NCI-H2081 (cell line): Measurements from ENCODE around the gene RPL35.

ENCODE experiments used
- DNase-seq, 2 experiments: peaks; one replicate each; lab custom pipeline; 2025; lab: John Stamatoyannopoulos, UW

RPL35 gene

DNA sequence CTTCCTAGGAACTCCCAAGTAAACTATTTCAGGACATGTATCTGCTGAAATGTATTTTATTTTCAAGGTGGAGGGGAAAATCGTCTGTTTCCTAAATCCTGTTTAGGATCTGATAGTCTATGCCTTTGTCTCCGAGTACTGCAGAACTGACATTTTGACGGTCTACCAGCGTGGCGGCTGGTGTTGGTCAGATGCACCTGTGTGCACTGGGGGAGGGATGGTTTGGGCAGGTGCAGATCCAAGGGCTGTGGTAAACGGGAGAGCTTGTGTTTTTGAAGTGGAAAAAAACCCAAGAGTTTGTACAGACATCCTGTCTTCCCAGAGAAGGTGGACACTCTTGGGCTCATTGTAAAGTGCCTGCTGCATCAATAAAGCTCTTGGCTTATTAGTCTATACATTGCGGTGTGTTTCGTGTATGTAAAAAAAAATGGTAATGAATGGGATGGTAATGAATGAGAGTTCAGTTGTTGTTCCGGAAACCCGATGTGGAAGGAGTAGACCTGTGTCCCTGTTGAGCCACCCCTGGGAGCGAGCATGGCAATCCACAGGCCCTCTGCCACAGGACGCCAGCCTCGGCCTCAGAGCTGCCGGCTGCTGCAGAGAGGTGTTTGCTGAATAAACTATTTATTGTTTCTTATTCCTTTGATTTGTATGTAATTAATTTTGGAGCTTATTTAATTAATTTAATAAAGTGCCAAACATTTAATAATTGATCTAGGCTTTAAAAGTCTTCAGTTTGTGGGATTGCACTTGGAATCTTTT lies 15.4 kb upstream of the RPL35 start:
- DNase-seq, result no peak

DNA sequence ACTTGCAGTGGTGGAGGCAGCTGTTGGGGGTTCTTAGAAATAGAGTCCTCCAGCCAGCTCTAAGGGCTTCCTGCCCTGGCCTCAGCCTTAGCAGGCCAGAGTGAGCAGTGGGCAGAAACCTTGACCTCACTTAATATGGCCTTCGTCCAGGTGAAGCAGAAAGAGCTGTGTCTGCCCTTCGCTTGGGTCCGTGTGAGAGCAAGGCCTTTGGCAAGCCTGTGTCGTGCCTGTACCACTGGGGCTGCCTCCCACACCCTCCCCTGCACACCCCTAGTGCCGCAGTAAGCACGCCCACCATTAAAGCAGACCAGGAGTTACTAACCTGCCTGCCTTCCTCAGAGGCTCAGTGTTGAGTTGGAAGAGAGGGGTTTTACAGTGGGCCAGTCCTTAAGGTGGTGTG lies 13.7 kb upstream of the RPL35 start:
- DNase-seq, result no peak

DNA sequence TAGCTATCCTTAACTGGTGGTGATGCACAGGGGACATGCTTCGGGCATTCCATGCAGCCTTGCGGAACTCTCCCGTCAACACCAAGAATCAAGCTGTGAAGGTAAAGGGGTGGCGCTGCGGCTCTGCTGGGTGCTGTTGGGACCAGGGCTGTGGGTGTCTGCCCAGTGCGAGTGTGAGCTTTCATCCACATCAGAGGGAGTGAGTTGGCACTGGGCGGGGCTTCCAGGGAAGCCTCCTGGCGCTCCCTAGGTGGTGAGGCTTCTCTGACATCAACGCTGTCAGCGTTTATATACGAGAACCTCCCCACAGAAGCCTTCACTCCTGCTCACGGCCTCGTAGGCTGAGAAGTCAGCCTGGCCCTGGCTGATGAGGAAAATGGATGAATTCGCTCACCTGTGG lies 11.9 kb upstream of the RPL35 start:
- no peak for DNase-seq

DNA sequence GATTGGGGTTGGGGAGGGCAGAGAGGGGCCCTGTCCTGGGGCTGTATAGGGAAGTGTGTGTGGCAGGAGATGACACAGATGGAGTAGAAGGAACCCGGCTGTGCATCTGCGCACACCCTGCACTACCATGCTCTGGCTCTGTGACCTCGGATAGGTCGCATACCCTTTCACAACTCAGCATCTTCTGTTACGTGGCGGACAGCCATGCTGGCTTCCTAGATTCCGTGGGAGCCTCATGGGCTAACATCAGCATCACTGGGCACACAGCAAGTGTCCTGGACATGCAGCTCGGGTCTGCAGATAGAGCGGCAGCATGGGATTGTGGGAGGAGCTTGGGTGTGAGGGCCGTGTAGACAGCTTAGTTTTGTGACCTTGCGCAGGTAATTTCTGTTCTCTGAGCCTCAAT lies 9.4 kb upstream of the RPL35 start:
- no peak for DNase-seq

DNA sequence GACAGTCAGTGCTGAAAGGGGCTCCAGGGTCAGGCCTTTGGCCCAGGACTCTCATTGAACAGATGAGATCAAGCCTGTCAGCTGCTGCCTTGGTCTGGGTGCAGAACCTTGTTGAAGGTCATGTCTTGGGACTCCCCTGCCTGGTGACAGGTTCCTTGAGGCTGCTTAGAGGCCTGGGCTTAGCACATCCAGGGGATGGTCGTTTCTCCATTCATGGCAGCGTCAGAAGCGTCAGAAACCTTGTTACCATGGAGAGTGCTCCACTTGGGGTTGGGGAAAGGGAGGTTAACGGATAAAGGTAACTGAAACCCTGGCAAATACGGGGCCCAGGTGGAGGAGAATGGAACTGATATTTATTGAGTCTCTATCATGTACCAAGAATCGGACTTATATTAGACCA lies 9.0 kb upstream of the RPL35 start:
- DNase-seq, result no peak

DNA sequence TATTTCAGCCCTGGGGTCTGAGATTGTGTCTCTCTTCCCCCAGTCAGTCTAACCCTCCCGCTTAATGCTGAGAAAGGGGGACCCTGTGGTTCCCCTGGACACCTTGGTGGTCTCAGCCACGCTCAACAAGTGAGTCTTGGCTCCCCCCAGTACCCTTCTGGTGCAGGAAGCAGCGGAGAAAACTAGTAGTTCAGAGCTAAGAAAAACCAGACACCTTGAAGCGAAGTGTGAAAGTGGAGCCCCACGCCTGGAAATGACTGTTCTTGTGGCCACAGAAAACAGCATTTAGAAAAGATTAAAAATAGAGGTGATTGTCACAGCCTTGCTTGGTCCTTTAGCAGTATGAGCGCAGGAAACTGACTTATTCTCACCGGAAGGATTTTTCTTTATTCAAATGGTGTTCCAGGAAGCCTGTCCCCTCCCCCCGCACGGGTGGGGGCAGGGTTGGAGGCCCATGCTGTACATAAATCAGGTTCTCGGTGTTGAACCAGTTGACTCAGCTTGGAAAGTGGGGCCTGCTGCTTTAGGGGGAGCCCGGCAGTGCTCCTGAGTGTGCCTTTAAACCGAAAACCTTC lies 8.3 kb upstream of the RPL35 start:
- peak in 1 of 2 experiments; percentile 28 for DNase-seq

DNA sequence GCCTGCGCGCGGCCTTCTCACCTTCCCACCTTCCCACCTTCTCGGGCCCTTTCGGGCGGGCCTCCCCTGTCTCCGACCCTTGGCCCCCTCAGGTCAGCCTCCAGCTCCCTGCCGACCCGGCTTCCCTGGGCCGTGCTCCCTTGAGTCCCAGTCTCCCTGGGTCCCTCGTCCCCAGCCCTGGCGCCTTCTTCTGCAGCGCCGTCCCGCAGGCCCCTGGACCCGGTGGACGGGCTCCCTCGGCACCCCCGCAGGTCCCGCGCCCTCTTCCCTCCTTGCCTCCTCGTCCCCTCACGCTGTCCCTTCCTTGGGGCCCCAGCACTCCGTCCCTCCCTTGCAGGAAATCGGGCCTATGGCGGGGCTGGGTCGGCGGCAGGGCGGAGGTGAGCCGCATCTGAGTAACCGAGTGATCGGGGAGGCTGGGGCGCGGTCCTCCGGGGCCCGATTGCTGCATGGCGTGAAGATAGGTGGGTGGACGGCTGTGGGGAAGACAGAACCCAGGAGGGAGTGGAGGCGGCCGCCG lies 7.8 kb upstream of the RPL35 start:
- DNase-seq, result peak in 1 of 2 experiments; percentile 13

DNA sequence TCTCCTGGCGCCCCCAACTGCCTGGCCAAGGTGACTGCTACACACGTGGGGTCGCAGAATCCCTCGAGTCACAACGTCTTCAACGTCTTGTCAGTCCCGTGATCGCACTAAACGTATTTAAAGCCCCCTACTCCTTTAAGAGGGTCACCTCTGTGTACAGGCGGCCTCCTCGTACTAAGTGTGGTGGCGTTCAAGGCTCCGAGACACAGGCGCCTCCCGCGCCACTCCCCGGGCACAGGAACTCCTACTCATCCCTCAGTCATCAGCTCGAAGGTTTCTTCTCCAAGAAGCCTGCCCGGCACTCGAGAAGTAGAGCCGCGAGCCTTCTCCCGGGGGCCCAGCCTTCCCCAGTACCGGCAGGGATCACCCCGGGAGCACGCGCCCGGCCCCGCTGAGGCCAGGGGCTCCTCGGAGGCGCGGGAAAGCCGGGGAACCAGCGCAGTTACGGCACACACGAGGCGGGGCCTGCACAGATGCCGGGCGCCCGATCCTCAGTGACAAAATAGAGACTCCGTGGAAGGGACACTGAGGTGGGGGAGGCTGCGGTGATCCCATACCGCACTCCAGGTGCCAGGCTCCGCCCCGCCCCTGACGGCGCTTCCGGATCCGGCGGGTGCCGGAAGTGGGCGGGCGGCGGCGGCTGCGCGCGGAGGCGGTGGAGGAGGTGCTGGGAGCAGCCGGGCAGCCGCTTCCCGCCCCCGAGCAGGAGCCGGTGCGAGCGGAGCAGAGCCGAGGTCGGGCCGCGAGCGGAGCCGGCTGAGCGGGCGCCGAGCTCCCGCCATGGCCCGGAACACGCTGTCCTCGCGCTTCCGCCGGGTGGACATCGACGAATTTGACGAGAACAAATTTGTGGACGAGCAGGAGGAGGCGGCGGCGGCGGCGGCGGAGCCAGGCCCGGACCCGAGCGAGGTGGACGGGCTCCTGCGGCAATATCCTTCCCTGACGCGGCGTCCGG lies 7.0 kb upstream of the RPL35 start:
- DNase-seq, result peak; percentile 79 to 88

DNA sequence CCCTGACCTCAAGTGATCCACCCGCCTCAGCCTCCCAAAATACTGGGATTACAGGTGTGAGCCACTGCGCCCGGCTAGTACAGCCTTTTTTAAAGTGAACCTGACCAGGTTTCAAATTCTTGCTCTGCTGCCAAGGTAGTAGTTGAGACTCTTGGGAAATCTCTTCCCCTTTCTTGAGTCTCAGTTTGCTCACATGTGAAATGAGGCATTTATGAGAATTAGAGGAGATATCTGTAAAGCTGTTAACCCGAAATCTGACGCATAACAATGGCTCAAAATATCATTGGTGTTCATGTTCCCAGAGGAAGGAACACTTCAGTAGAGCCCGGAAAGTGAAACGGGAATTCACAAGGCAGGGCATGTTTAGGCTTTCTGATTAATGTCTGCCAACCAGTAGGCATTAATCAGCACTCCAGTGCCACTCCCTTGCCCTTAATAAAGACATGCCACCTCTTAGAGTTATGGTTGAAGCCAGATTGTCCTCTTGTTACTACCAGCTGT lies 1.7 kb upstream of the RPL35 start:
- no peak for DNase-seq

DNA sequence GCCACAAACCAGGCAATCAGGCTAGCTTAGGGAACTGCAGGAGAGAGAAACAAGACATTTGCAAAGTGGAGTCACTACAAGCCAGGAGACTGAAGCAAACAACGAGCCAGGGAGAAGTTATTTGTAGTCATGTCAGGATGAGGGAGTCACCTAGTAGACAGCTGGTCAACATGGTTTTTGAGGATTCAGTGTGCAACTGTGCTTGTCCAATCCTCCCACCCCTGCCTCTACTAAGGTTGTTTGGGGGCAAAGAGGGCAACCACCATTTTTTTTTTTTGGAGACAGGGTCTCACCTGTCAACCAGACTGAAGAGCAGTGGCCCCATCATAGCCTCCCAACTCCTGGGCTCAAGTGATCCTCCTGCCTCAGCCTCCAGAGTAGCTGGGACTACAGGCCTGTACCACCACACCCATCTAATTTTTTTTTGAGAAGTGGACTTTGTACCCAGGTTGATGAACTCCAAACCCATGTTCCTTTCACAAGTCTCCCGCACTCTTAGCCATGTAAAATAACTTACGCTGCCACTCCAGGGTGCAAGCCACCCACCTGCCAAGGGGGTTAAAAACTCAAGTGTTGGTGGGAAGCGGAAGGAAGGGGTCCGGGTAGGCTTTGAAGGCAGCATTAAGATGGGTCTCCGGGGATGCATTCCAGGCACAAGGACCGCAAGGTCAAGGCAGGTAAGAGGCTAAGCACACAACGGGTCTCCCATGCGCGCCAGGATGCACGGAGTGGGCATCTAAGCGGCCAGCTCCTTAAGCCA lies 995 bp downstream of the RPL35 start:
- no peak for DNase-seq

DNA sequence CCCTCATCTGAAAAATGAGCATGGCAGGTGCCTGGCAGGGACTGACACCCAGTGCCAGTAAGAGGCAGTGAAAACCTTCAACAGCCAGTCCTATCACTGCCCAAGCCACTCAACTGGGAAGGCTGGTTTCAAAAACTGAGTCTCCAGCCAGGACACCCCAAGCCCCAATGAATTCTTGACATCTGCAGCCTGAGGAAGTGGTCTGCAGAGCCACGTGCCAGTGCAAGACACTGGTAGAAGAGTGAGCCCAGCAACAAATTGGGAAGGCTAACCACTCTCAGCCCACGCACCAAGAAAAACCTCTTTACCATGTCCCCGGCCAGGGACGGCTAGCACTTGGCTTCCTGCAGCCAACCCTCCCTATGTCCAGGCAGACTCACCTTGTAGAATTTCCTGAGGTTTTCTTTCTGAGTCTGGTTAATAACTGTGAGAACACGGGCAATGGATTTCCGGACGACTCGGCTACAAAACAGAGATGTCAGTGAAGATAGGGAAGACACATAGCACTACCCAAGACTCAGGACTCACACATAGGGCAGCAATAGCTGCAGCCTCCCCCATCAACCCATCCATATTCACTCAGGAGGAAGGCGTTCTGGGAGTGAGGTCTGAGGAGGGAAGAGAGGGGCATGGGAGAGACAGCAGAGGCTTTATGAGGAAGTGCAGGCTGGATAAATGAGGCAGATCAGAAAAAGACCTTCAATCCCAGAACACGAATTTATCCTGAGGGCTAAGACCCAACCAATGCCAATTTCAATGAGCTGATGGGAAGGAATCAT lies 1.8 kb downstream of the RPL35 start:
- no peak for DNase-seq

DNA sequence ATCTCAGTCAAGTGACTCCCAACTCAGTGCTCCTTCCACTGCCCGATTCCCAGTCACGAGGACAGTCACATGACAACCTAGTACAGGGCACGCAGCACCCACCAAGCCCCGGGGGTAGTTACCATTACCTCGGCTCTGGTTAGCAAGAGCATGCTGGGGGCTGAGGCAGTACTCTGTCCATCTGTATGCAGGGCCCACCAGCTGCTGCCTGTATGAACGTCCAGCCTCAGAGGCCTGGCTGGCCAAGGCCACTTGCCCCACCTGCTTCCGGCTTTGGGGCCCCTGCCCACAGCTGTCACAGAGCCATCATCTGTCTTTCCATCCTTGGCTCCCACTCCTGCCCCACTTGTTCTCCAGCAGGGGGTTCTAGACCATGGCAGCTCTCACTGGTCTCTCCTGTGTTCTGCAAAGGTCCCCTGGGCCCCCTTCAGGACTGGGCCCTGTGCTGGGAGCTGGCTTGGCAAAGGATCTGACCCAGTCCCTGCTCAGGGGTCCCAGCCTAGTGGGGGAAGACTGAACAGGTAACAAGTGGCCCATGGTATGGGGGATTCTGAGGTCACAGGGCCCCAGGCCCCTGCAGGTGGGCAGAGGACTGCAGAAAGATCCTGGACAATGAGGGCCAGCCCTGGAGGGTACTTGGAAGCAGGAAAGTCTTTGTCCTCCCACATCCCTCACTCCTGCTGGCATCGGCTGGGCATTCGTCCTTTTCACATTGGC lies 3.3 kb downstream of the RPL35 start:
- no peak for DNase-seq

DNA sequence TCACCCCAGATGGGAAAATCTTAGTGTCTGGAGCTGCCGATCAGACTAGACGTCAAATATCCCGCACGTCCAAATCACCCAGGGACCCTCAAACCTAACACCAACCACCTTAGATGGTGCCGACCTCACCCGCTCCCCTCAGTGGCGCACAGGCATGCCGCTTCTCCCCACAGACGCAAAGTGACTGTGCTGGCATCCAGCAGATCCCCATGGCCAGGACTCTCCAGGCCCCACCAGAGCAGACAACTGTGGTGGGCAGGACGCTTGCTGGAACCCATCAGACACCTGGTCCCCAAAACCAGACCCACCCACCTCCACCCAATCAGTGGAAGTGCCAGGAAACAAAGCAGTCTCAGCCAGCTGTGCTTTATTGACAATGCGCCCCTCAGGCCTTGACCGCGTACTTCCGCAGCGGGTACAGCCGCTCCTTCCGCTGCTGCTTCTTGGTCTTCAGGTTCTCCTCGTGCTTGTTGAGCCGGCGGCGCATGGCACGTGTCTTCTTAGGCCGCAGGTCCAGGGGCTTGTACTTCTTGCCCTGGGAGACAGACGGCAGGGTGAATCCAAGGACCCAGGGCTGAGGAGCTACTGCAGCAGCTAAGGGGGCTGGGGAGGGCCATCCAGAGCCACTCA lies 4.1 kb downstream of the RPL35 start:
- DNase-seq, result no peak

DNA sequence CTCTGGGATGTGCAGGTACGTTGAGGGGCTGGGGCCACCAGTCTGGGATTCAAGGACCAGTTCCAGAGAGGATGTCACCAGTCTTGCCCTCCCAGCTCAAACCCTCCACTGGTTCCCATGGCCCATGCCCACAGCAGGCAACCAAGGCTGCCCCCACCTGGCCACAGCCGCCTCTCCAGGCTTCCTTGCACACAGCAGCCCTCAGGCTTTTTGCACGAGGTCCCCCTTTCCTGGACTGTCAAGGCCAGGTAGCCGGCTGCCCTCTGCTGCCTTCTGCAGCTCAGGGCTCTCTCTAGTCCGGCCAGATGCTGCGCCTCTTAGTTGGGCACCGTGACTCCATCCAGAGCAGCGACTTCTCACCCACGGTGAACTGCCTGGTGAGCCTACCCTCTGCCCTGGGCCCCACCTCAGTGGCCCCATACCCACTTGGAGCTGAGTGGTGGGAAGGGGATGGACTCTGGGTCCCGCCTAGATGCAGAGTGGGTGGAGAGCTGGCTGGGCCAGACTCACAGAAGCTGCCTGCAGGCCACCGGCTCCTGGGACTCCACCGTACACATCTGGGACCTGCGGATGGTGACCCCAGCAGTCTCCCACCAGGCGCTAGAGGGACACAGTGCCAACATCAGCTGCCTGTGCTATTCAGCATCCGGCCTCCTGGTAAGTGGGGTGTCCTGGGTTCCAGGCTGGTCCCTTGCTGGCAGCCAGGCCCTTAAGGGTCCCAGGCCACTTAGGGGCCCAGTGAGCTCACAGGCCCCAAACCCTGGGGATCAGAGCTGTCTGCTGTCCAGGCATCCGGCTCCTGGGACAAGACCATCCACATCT lies 5.6 kb downstream of the RPL35 start:
- peak in 1 of 2 experiments; percentile 18 for DNase-seq

DNA sequence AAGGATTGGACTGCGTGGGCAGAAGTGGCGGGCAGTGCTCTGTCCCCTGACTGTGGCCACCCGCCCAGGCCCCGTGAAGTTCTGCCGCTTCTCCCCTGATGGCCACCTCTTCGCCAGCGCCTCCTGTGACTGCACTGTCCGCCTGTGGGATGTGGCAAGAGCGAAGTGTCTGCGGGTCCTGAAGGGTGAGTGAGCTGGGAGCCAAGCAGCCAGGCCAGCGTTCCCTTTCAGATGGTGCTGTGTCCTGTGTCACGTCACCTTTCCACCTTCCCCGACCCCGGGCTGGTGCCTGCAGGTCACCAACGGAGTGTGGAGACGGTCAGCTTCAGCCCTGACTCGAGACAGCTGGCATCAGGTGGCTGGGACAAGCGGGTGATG lies 6.2 kb downstream of the RPL35 start:
- no peak for DNase-seq

DNA sequence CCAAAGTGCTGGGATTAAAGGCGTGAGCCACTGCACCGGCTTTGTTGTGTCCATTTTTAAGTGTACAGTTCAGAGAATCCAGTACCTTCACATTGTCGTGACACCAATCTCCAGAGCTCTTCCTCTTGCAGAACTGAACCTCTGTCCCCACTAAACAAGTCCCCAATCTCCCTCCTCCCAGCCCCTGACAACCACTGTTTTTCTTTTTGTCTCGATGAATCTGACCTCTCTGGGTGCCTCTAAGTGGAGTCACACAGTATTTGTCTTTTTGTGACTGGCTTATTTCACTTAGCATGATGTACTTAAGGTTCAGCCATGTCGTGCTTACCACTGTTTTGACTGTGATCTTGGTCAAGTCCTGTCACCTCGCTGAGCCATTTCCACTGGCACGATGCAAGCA lies 6.9 kb downstream of the RPL35 start:
- no peak for DNase-seq

DNA sequence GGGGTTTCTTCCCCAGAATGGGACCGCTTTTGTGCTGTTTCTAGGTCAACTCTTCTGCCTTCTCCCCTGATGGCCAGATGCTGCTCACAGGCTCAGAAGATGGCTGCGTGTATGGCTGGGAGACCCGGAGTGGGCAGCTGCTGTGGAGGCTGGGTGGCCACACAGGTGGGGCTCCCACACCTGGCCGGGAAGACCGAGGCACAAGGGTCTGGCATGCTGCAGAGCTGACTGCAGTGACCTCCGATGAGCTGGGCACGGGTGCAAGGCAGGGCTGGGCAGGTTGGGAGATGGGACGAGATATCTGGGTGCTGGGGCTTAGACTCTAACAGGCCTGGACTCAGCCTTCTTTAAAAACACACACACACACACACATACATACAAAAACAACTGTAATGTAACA lies 7.6 kb downstream of the RPL35 start:
- DNase-seq, result no peak

DNA sequence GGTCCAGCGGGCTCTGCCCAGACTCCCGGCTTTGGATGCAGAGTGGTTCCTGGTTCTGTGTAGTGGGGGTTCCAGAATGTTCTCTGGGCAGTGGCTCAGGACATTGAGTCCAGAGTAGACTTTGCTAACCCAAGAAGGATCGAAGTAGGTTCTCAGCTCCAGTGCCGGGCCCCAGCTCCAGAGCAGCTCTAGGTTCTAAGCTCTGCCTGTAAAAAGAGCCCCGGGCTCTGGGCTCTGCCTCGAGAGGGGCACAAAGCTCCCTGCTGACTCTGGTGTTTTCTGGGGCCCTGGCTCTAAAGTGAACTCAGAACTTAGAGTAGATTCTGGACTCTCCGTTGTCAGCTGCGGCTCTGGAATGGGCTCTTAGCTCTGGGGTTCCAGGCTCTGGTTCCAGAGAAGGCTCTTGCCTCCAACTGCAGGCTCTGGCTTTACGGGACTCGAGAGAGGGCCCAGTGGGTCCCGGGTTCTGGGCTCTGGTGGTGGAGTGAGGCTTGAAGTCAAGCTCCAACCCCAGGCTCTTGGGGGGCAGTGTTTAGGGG lies 8.1 kb downstream of the RPL35 start:
- DNase-seq, result no peak
